Fibroblast of lung (primary cell): ENCODE results near the gene NAA16.

Source experiments
- CTCF ChIP-seq, 2 donors: IDR thresholded peaks in 1 of 2; conservative IDR thresholded peaks in 1 of 2; 1 replicate in 1 of 2; 2 replicates in 1 of 2; pipeline ENCODE4 v1.5.1; 2011 to 2012; ENCODE audit warnings: low read length in 2 of 2, control low read depth in 1 of 2, inconsistent platforms in 1 of 2, low read depth in 1 of 2, mild to moderate bottlenecking in 1 of 2
- EZH2 ChIP-seq: IDR thresholded peaks from 2 replicates; pipeline ENCODE4 v1.5.1; 2012; ENCODE audit warnings: low read length, control low read depth, mild to moderate bottlenecking; ENCODE audit errors: missing control alignments

GRCh38 chr13:41411522-41411921 lies 100.5 kb downstream of the NAA16 start:
- peak; percentile 44 to 48 for TF ChIP-seq CTCF (conservative IDR thresholded peaks at IDR 0.05 in 1 of 2, IDR thresholded peaks at IDR 0.05 in 1 of 2; ENCODE audit: low read depth in 1 of 2, low read length in 2 of 2)
- no peak for TF ChIP-seq EZH2
